Left renal cortex interstitium (tissue), 4 donors: Measurements from ENCODE around the gene ZNF410. TPM values are rescaled to one million over a fixed set of nuclear protein-coding genes. Genes with fewer than 3 reads are reported as not detected.
A peak's percentile ranks its signal among the peaks of the same experiment; 100 is the strongest.

ENCODE experiments used
- DNase-seq, 4 donors: peaks; one replicate each; pipeline ENCODE4 v3.0.0-alpha.2; 2013; ENCODE audit warnings: low read depth in 4 of 4, low spot score in 2 of 4, missing footprints in 1 of 4
- polyA plus RNA-seq, 4 donors: library from polyadenylated mRNA; unstranded; fragments of 120-200 nt; gene quantifications; one replicate each; pipeline ENCODE4 v1.2.1, GENCODE V29; 2013; ENCODE audit not compliant: insufficient read length in 4 of 4

ZNF410 gene
- polyA plus RNA-seq, 4 donors: 51.2 to 65.0 (median 56.8) TPM

GRCh38 chr14:73945159-73945670, 58.6 kb downstream of the ZNF410 start:
- no peak for DNase-seq

DNA sequence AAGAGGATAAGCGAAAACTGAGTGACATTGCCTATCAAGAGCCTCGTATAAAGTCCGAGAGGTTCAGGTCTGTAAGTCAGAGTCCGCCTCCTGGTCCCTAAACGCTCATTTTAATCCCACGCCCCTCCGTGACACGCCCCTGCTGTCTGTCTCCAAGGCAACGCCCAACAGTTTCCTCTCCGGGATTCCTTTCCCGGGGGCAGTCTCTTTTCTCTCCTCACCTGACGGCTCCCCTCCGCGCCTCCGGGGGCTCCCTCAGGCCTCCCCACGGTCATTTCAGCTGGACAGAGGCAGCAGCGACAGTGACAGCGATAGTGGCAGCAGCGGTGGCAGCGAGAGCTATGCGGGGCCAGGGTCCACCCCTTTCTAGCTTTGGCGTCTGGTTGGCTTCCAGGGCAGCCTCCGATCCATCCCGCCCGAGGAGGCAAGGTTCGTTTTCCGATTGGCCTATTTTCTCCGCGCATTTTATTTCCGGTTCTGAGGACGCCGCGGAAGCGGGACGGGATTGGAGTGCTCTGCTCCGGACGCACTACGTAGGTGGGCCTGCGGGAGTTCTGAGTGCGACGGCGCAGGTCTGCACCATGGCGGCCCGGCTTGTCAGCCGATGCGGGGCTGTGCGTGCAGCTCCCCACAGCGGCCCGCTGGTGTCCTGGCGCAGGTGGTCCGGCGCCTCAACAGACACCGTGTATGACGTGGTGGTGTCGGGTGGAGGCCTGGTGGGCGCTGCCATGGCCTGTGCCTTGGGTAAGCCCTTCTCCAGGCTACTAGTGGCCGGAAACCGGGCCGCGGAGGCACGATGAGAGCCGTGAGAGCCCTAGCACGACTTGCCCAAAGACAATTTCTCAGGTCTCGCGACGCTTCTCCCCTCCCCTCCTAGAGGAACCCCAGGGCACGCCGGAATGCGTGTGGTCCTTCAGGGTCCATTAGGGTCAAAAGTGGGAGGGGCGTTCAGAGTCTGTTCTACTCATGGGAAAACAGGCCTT, 63.4 kb downstream of the ZNF410 start, which contains the start of the genes COQ6 and FAM161B:
Gene COQ6, plus strand, starts transcription at position 551 of the 983 bp plus-strand sequence. Its CDS starts 31 bp downstream, at position 582.
Gene FAM161B, minus strand, starts transcription at position 343 of the 983 bp plus-strand sequence. Its CDS starts 68 bp downstream, at position 275.
- DNase-seq: peak; percentile 87 to 97 (median 94)

GRCh38 chr14:73953731-73954130, 67.1 kb downstream of the ZNF410 start:
- DNase-seq: no peak

- DNase-seq: no peak
These were observed 69.0 kb downstream of the ZNF410 start for GRCh38 chr14:73955674-73956073.

DNA sequence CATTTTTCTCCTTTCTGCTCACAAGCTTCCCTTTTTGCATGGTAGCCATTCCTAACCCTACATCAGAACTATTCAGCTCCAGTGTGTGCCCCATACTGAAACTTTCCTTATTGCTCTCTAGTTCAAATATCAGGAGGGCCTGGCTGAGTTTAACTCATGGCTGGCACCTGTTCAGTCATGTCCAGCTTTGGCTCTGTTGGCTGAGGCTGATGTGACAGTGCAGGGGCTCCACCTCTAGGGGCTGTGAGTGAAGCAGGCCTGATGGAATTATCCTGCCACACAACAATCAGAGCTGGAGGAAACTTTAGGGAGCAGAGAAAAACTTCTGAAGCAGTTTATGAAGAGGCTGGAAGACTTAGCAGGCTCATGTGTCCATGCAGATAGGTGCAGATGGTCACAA, 71.9 kb downstream of the ZNF410 start:
- no peak for DNase-seq

DNA sequence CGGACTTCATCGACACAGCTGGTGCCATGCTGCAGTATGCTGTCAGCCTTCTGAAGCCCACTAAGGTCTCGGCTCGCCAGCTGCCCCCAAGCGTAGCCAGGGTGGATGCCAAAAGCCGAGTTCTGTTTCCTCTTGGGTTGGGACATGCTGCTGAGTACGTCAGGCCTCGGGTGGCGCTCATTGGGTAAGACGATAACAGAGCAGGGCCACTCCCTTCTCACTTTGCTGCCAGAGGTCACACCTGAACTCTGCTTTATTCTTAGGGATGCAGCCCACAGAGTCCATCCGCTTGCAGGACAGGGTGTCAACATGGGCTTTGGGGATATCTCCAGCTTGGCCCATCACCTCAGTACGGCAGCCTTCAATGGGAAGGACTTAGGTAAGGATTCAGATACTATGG, 74.5 kb downstream of the ZNF410 start:
- no peak for DNase-seq

- no peak for DNase-seq
These were observed 78.6 kb downstream of the ZNF410 start for GRCh38 chr14:73965216-73965615.

- no peak for DNase-seq
These were observed 82.2 kb downstream of the ZNF410 start for GRCh38 chr14:73968885-73969284.

- no peak for DNase-seq
These were observed 86.8 kb downstream of the ZNF410 start for GRCh38 chr14:73973497-73973896.

- no peak for DNase-seq
These were observed 89.5 kb downstream of the ZNF410 start for GRCh38 chr14:73976125-73976524.

GRCh38 chr14:73977896-73978295, 91.2 kb downstream of the ZNF410 start:
- no peak for DNase-seq

Other genes with a start within 250 kb of the ZNF410 start
- 10 to 100 TPM; 16.3 to 21.9 (median 21.3) TPM for gene DNAL1, start 241.9 kb upstream of the ZNF410 start, polyA plus RNA-seq
- gene PNMA1, start 172.5 kb upstream of the ZNF410 start, polyA plus RNA-seq: 100 to 1,000 TPM in 2 of 4 donors, 10 to 100 TPM in 2; 86.5 to 109 (median 94.9) TPM
- gene PTGR2, start 35.0 kb upstream of the ZNF410 start, polyA plus RNA-seq: 10 to 100 TPM; 21.3 to 36.2 (median 26.1) TPM
- gene FAM161B, start 63.2 kb downstream of the ZNF410 start, polyA plus RNA-seq: 10 to 100 TPM; 12.1 to 16.2 (median 14.3) TPM
- gene COQ6, start 63.4 kb downstream of the ZNF410 start, polyA plus RNA-seq: 10 to 100 TPM; 27.8 to 37.3 (median 32.8) TPM
- 10 to 100 TPM; 41.1 to 55.8 (median 49.8) TPM for gene ENTPD5, start 132.4 kb downstream of the ZNF410 start, polyA plus RNA-seq
- gene BBOF1, start 132.5 kb downstream of the ZNF410 start, polyA plus RNA-seq: 10 to 100 TPM; 13.5 to 20.5 (median 18.1) TPM
- 100 to 1,000 TPM in 2 of 4 donors, 10 to 100 TPM in 2; 76.3 to 126 (median 104) TPM for gene ALDH6A1, start 197.6 kb downstream of the ZNF410 start, polyA plus RNA-seq
- 10 to 100 TPM; 15.7 to 20.2 (median 17.8) TPM for gene LIN52, start 198.1 kb downstream of the ZNF410 start, polyA plus RNA-seq